SJSA1 (cell line): ENCODE data around the gene CMTM7. TPM values are rescaled to one million over a fixed set of nuclear protein-coding genes. Genes with fewer than 3 reads are reported as not detected.

Experiments used
- DNase-seq, 2 experiments: peaks; one replicate each; pipeline ENCODE4 v3.0.0-alpha.2; 2015 to 2020; ENCODE audit warnings: low spot score in 2 of 2, low read depth in 1 of 2
- H3K27ac ChIP-seq: fragments of 250-450 bp; sonication (Bioruptor Pico); 2 replicates; pipeline ENCODE4 v1.5.1; 2020; ENCODE audit warnings: mild to moderate bottlenecking, moderate library complexity
- H3K27me3 ChIP-seq: fragments of 250-450 bp; sonication (Bioruptor Pico); replicated peaks from 2 replicates; pipeline ENCODE4 v1.5.1; 2020; ENCODE audit warnings: mild to moderate bottlenecking, moderate library complexity
- H3K36me3 ChIP-seq: fragments of 250-450 bp; sonication (Bioruptor Pico); 2 replicates; pipeline ENCODE4 v1.5.1; 2020; ENCODE audit warnings: mild to moderate bottlenecking
- H3K4me1 ChIP-seq: fragments of 250-450 bp; sonication (Bioruptor Pico); replicated peaks from 2 replicates; pipeline ENCODE4 v1.6.1; 2021; ENCODE audit warnings: mild to moderate bottlenecking
- H3K4me3 ChIP-seq: fragments of 250-450 bp; sonication (Bioruptor Pico); 2 replicates; pipeline ENCODE4 v1.5.1; 2020; ENCODE audit warnings: mild to moderate bottlenecking
- H3K9me3 ChIP-seq: fragments of 250-450 bp; sonication (Bioruptor Pico); replicated peaks from 2 replicates; pipeline ENCODE4 v1.5.1; 2020; ENCODE audit warnings: mild to moderate bottlenecking
- total RNA-seq: library from RNA; depleted of rRNA; stranded (reverse); fragments of >200 nt; shearing (Covaris generic); gene quantifications from 2 replicates; pipeline ENCODE4 v1.2.3, GENCODE V29; 2014

Gene CMTM7
- total RNA-seq, 1 experiment from 2014 or later = 7.0 TPM

DNA sequence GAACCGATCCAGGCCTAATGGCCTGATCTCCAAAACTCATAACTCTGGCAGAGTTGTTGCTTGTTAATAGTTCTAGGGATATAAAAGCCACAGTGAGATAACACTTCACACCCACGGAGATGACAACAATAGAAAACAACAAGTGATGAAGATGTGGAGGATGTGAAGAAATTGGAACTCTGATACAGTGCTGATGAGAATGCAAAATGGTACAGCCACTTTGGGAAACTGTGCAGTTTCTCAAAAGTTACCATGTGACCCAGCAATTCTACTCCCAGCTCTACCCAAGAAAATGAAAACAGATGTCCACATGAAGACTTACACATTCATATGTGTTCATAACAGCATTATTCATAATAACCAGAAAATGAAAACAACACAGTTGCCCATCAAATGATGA, 3.8 kb downstream of the CMTM7 start:
- DNase-seq = no peak
- H3K27ac ChIP-seq = no peak overlapping the region
- H3K27me3 ChIP-seq = no peaks in the 10 kb centered on the region
- H3K4me3 ChIP-seq = no peak overlapping the region
- H3K36me3 ChIP-seq = no peaks in the 10 kb centered on the region
- H3K9me3 ChIP-seq = no peaks in the 10 kb centered on the region
- H3K4me1 ChIP-seq = peaks cover 15% of the 10 kb centered on the region

GRCh38 chr3:32397941-32398340, 6.3 kb downstream of the CMTM7 start:
- Histone ChIP-seq H3K36me3 (no peaks in the 10 kb centered on the region), H3K4me3 (no peak overlapping the region), H3K4me1 (peaks cover 20% of the 10 kb centered on the region), H3K27ac (no peak overlapping the region), H3K27me3 (no peaks in the 10 kb centered on the region), H3K9me3 (no peaks in the 10 kb centered on the region)
- DNase-seq = no peak

GRCh38 chr3:32398531-32398930, 6.9 kb downstream of the CMTM7 start:
- H3K4me3 ChIP-seq = no peak overlapping the region
- no peaks in the 10 kb centered on the region for H3K27me3 ChIP-seq
- no peaks in the 10 kb centered on the region for H3K36me3 ChIP-seq
- H3K9me3 ChIP-seq = no peaks in the 10 kb centered on the region
- no peak for DNase-seq
- H3K27ac ChIP-seq = no peak overlapping the region
- peaks cover 18% of the 10 kb centered on the region for H3K4me1 ChIP-seq

DNA sequence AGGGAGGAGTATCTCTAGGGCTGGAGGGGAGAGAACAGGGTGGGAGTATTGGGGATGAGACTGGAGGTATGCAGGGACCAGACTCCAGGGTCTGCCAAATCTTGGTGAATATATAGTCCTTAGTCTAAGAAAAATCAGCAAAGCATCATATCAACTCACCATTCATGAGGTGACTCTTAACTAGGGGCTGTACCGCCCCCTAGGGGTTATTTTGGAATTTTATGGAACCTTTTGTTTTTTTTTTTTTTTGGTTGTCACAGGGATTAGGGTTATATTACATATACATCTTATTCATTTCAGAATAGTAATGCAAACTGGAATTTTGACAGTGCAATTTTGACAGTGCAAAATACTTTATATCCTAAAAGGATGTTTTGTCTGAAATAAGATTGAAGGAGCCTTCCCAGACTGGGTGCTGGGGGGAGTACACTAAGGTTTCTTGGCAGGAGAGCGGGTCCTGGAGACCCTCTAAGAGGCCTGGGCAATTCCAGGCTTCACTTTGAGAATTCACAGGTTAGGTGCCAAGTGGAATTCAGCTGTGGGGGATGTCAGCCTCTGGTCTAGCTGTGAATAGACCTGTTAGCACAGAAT, 7.5 kb downstream of the CMTM7 start:
- Histone ChIP-seq H3K27ac (no peak overlapping the region), H3K4me1 (peaks cover 18% of the 10 kb centered on the region), H3K36me3 (no peaks in the 10 kb centered on the region), H3K4me3 (no peak overlapping the region), H3K9me3 (no peaks in the 10 kb centered on the region), H3K27me3 (no peaks in the 10 kb centered on the region)
- DNase-seq = peak in 1 of 2 experiments; percentile 49

DNA sequence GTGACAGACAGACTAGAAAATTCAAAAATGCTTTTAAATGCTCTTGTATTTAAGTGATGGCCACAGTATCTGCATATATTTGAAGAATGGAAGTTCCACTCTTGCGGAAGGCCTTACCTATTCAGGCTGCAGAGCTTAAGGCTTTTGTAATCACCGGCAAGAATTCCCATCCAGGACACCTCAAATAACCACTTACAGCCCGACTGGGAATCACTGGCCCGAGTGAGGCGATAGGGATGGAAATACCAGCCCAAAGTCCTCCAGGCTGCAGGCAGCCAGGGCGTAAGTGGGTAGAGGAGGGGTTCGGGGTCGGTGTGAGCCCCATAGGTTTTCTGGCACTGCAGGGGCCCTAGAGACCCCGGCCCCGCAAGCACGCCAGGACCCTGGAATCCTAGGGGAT, 9.5 kb downstream of the CMTM7 start:
- Histone ChIP-seq H3K36me3 (no peaks in the 10 kb centered on the region), H3K27me3 (no peaks in the 10 kb centered on the region), H3K9me3 (no peaks in the 10 kb centered on the region), H3K4me1 (peaks cover 22% of the 10 kb centered on the region), H3K4me3 (peak overlapping the region; percentile 37), H3K27ac (peak overlapping the region; percentile 67)
- DNase-seq = no peak

DNA sequence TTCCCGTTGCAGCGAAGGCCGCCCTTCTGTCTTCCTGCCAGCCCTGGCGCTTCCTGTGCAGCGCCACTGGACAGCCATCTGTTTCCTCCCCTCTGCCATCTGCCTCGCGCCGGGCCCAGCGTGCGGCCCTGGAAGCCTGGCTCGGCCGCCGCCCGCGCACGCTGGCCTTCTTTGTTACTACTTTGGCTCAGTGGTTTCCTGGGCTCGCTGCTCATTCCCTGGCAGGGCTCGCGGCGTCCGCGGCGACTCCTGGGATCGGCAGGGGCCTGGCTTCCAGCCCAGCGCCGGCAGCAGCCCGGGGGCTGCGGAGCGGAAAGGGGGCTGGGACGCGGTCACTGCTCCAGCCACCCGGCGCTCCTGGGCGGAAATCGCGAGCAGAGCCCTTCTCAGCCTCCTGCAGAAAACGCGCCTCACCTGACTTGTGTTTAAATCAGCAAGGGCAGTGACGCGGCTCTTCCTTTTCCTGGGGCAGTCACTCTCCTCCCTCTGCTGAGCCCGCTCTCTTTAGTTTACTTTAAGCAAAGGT, 10.0 kb downstream of the CMTM7 start:
- Histone ChIP-seq H3K27ac (peak overlapping the region; percentile 67), H3K36me3 (no peaks in the 10 kb centered on the region), H3K27me3 (no peaks in the 10 kb centered on the region), H3K9me3 (no peaks in the 10 kb centered on the region), H3K4me3 (peak overlapping the region; percentile 37), H3K4me1 (peaks cover 22% of the 10 kb centered on the region)
- DNase-seq = peak; percentile 66

- no peaks in the 10 kb centered on the region for H3K36me3 ChIP-seq
- no peak overlapping the region for H3K27ac ChIP-seq
- no peak overlapping the region for H3K4me3 ChIP-seq
- no peaks in the 10 kb centered on the region for H3K9me3 ChIP-seq
- DNase-seq = no peak
- no peaks in the 10 kb centered on the region for H3K27me3 ChIP-seq
- H3K4me1 ChIP-seq = peaks cover 22% of the 10 kb centered on the region
Measured at GRCh38 chr3:32403663-32404062, 12.0 kb downstream of the CMTM7 start.

- Histone ChIP-seq H3K4me3 (no peak overlapping the region), H3K36me3 (no peaks in the 10 kb centered on the region), H3K4me1 (peaks cover 22% of the 10 kb centered on the region), H3K27ac (no peak overlapping the region), H3K9me3 (no peaks in the 10 kb centered on the region), H3K27me3 (no peaks in the 10 kb centered on the region)
- no peak for DNase-seq
Measured at GRCh38 chr3:32404714-32405113, 13.1 kb downstream of the CMTM7 start.

GRCh38 chr3:32405155-32405554, 13.5 kb downstream of the CMTM7 start:
- Histone ChIP-seq H3K27ac (no peak overlapping the region), H3K4me3 (no peak overlapping the region), H3K27me3 (no peaks in the 10 kb centered on the region), H3K36me3 (no peaks in the 10 kb centered on the region), H3K9me3 (no peaks in the 10 kb centered on the region), H3K4me1 (peaks cover 22% of the 10 kb centered on the region)
- DNase-seq = no peak

DNA sequence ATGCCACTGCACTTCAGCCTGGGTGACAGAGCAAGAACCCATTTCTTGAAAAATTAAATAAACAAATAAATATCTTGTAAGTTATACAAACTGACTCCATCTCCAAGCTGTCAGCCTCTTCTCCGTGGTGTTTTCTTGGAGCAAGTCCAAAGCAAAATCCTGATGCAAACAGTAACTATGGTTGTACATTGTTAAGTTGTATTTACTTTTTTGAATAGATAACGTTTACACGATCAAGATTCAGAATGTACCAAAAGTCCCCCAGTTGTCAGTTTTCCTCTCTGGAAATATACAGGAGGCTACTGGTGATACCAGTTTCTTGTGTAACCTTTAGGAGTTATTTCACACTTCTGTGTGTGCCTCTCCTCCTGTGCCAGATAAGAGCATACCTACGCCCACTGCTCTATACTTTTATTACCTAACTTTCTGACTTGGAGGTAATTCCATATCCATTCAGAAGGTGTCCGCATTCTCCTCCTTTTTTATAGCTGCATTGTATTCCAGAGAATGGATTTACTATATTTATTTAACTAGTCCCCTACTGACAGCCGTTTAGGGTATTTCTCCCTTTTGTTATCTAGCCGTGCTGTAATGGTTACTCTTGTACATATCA, 14.2 kb downstream of the CMTM7 start:
- Histone ChIP-seq H3K9me3 (no peaks in the 10 kb centered on the region), H3K27ac (no peak overlapping the region), H3K4me1 (peaks cover 19% of the 10 kb centered on the region), H3K4me3 (no peak overlapping the region), H3K27me3 (no peaks in the 10 kb centered on the region), H3K36me3 (no peaks in the 10 kb centered on the region)
- no peak for DNase-seq

DNA sequence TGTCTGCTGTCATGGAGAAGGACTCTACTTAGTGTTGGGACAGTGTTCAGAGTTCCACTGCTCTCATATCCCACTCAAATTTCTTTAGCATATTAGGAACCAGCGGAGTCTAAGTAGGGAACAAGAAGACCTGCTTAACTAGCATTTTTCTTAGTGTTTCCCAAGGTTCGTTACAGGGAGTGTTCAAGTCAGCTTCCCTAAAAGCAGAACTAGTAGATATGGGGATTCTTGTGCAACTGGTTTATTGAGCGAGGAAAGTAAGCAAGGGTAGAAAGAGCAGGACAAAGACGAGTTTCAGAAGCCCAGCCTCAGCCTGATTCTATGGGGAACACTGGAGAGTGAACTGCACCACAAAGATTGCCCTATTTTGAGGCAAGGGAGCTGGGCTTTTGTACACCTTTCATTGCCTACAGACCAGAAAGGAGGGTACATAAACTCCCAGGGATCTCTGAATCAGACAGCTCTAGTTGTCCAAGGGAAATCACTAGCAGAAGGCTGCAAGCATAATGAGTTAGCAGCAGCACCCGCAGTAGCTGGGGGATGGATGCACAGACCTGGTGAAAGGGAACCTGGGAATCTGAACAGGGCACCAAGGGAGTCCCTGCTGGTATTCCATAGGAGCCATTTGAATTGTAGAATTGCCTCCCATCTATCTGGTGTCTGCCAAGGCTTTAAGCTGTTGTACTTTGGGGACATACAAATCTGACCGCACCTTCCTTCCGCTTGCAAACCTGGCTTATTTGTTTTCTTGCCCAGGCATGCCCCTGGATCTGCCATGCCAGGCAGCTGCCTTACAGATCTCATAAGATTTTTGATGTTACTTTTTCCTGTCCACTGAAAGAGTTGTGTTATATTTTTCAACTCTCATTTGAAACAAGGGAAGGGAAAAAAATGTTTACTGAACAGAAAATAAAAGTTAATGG, 15.1 kb downstream of the CMTM7 start:
- peaks cover 9% of the 10 kb centered on the region for H3K4me1 ChIP-seq
- no peaks in the 10 kb centered on the region for H3K36me3 ChIP-seq
- H3K27ac ChIP-seq = no peak overlapping the region
- H3K9me3 ChIP-seq = no peaks in the 10 kb centered on the region
- no peak for DNase-seq
- no peak overlapping the region for H3K4me3 ChIP-seq
- H3K27me3 ChIP-seq = no peaks in the 10 kb centered on the region

GRCh38 chr3:32410367-32411246, 19.0 kb downstream of the CMTM7 start:
- Histone ChIP-seq H3K27me3 (no peaks in the 10 kb centered on the region), H3K27ac (no peak overlapping the region)

DNA sequence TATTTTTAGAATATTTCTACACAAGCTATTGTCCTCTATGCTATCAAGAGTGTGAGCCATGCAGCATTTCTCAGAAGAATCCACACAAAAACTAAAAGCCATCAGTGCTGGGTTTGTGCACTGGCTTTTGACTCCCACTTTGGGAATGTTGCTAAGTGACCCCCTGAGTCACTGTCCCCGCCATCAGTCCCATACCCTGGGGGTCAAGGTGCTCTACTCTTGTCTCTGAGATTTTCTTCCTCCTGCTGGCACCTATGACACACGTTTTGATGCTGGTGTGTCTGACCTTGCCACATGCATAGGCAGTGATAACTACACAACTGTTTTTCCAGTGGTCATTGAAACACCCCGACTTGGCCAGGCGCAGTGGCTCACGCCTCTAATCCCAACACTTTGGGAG, 19.8 kb downstream of the CMTM7 start:
- Histone ChIP-seq H3K4me1 (no peaks in the 10 kb centered on the region), H3K27ac (no peak overlapping the region), H3K36me3 (no peaks in the 10 kb centered on the region), H3K4me3 (no peak overlapping the region), H3K27me3 (no peaks in the 10 kb centered on the region), H3K9me3 (no peaks in the 10 kb centered on the region)
- DNase-seq = no peak

More at GRCh38 chr3:32410367-32411246, 19.0 kb downstream of the CMTM7 start:
- no peak overlapping the region for H3K4me3 ChIP-seq
- no peaks in the 10 kb centered on the region for H3K9me3 ChIP-seq
- DNase-seq = no peak
- H3K4me1 ChIP-seq = 0 out of 2 replicates have a peak, but pooled peaks cover 4% of the 10 kb centered on the region
- H3K36me3 ChIP-seq = no peaks in the 10 kb centered on the region
